Lower lobe of right lung (tissue), 2 donors: ENCODE data around the gene RBM34. TPM values are rescaled to one million over a fixed set of nuclear protein-coding genes. Genes with fewer than 3 reads are reported as not detected.

Experiments used
- ATAC-seq, 2 donors: fragments of 200-7000 bp; cut with Tn5 transposase; one replicate each; pipeline ENCODE4 v1.9.1; 2020 to 2022; ENCODE audit warnings: mild to moderate bottlenecking in 2 of 2, moderate library complexity in 2 of 2
- DNase-seq: peaks from one replicate; pipeline ENCODE4 v3.0.0-alpha.2; 2020
- H3K27ac ChIP-seq: fragments of 200-600 bp; one replicate; pipeline ENCODE4 v1.8.0; 2022
- H3K27me3 ChIP-seq: fragments of 200-600 bp; one replicate; pipeline ENCODE4 v1.8.0; 2022; ENCODE audit warnings: low read depth
- H3K36me3 ChIP-seq: fragments of 200-600 bp; one replicate; pipeline ENCODE4 v1.8.0; 2022; ENCODE audit warnings: mild to moderate bottlenecking
- H3K4me1 ChIP-seq: fragments of 200-600 bp; one replicate; pipeline ENCODE4 v1.8.0; 2022
- H3K4me3 ChIP-seq: fragments of 200-600 bp; one replicate; pipeline ENCODE4 v1.8.0; 2022; ENCODE audit warnings: mild to moderate bottlenecking
- H3K9me3 ChIP-seq: fragments of 200-600 bp; one replicate; pipeline ENCODE4 v1.8.0; 2022
- intact Hi-C: fragments of 100-400 bp; cut with DNase I; formaldehyde crosslinking; loops from one replicate; pipeline ENCODE4 v1.11.0; 2022
- total RNA-seq: library from RNA; stranded (reverse); fragmentation: NEBNext Ultra II Directional; extraction: Animal tissue kit (Norgen Biotek cat#: 25700); gene quantifications from one replicate; pipeline ENCODE4 v1.2.1, GENCODE V29; 2021
- TF ChIP-seq, protein P1 (sequence below): fragments of 200-600 bp; IDR thresholded peaks from one replicate; pipeline ENCODE4 v1.8.0; 2022; ENCODE audit warnings: antibody characterized with exemption, mild to moderate bottlenecking
- donor health status: DM: no; HTN: yes; CAD: no; lungs with severe emphysema.

The RBM34 gene
- total RNA-seq, 1 donor from 2014 or later = 57.3 TPM

DNA sequence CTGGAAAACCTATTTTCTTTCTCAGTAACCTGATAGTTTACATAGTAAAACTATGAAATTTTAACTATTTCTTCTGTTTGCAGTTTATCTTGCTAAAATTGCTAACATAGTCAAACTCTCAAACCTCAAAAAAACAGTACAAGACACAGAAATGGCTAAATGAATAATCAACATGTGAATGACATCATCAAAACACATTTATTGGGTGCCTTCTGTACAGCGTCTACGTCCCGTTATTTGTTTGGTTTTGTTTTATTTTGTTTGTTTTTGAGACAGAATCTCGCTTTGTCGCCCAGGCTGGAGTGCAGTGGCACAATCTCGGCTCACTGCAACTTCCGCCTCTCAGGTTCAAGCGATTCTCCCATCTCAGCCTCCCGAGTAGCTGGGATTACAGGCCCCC, 11.2 kb downstream of the RBM34 start:
- peaks cover 100% of the 10 kb centered on the region for H3K36me3 ChIP-seq

DNA sequence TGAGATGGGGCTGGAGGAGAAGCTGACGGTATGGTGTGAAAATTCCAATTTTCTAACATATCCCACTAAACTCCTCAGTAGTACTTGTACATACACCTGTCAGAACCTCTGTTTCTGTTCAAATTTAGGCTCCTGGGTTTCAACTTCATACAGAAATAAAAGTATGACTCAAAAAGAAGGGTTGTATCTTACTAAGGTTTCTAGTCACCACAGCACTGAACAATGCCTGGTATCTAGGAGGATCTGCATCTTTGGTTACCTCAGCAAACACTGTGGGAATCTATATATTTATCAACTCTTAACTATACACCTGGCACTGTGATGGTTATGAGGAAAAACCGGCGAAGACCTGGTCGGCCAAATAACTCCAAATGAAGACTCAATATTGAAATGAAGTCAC, 13.8 kb downstream of the RBM34 start:
- DNase-seq = no peak
- Histone ChIP-seq H3K27me3 (no peaks in the 10 kb centered on the region), H3K9me3 (no peaks in the 10 kb centered on the region), H3K4me3 (no peak overlapping the region), H3K36me3 (peaks cover 99% of the 10 kb centered on the region), H3K27ac (no peak overlapping the region), H3K4me1 (no peaks in the 10 kb centered on the region)
- TF ChIP-seq, protein P1, sequence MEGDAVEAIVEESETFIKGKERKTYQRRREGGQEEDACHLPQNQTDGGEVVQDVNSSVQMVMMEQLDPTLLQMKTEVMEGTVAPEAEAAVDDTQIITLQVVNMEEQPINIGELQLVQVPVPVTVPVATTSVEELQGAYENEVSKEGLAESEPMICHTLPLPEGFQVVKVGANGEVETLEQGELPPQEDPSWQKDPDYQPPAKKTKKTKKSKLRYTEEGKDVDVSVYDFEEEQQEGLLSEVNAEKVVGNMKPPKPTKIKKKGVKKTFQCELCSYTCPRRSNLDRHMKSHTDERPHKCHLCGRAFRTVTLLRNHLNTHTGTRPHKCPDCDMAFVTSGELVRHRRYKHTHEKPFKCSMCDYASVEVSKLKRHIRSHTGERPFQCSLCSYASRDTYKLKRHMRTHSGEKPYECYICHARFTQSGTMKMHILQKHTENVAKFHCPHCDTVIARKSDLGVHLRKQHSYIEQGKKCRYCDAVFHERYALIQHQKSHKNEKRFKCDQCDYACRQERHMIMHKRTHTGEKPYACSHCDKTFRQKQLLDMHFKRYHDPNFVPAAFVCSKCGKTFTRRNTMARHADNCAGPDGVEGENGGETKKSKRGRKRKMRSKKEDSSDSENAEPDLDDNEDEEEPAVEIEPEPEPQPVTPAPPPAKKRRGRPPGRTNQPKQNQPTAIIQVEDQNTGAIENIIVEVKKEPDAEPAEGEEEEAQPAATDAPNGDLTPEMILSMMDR = no peak
- no peak for ATAC-seq
- intact Hi-C loops = no loop called here

More for the DNA sequence above, 11.2 kb downstream of the RBM34 start:
- DNase-seq (no peak), ATAC-seq (no peak)
- Histone ChIP-seq H3K27me3 (no peaks in the 10 kb centered on the region), H3K4me3 (no peak overlapping the region), H3K27ac (no peak overlapping the region), H3K4me1 (no peaks in the 10 kb centered on the region), H3K9me3 (no peaks in the 10 kb centered on the region)
- TF ChIP-seq, protein P1 = no peak
- intact Hi-C loops = no loop called here

DNA sequence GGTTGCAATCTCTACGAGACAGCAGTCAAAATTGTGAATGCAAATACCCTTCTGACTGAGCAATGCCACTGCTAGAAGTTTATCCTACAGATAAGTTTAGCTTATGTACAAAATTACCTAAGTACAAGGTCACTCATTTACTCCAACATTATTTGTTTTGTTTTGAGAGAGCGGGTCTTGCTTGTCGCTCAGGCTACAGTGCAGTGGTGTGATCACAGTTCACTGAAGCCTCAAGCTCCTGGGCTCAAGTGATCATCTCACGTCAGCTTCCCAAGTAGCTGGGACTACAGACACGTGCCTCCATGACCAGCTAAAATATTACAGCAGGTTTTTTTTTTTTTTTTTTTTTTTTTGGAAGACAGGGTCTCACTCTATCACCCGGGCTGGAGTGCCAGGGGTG, 15.4 kb downstream of the RBM34 start:
- Histone ChIP-seq H3K27ac (no peak overlapping the region), H3K9me3 (no peaks in the 10 kb centered on the region), H3K36me3 (peaks cover 95% of the 10 kb centered on the region), H3K27me3 (no peaks in the 10 kb centered on the region), H3K4me1 (no peaks in the 10 kb centered on the region), H3K4me3 (no peak overlapping the region)
- intact Hi-C loops = no loop called here
- DNase-seq (no peak), ATAC-seq (no peak)
- TF ChIP-seq, protein P1 = no peak

DNA sequence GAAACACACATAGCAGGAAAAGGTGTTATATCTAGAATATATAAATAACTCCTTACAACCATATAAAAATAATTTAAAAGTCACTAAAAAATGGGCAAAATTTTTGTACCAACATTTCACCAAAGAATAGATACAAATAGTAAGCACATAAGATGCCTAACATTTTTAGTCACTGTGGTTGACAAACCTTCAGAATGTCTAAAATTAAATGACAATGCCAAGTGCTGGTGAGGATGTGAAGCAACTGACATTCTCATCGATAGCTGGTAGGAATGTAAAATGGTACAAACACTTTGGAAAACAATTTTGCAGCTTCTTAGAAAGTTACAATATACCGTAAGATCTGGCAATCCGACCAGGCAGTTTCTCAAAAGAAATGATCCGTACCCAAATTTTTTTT, 18.1 kb downstream of the RBM34 start:
- Histone ChIP-seq H3K36me3 (peaks cover 93% of the 10 kb centered on the region), H3K4me1 (no peaks in the 10 kb centered on the region), H3K4me3 (no peak overlapping the region), H3K27me3 (no peaks in the 10 kb centered on the region), H3K9me3 (no peaks in the 10 kb centered on the region), H3K27ac (no peak overlapping the region)
- intact Hi-C loops = no loop called here
- TF ChIP-seq, protein P1 = no peak
- DNase-seq (no peak), ATAC-seq (no peak)

DNA sequence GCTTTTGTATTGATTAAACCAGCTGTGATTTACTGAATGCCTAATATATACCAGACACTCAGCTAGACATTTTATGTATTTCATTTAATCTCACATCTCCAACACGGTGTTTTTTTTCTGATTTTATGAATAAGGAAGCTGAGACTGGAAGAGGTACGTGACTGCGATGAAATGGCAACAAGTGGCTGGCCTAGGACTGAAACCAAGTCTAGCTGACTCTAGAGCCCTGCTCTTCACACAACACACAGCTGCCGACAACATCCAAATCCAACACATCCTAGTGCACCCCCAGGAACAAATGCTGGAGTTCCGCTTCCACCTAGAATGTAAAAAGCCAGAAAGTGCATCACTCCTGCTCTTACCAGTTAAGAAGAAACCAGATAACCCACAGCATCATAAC, 21.7 kb downstream of the RBM34 start:
- Histone ChIP-seq H3K9me3 (no peaks in the 10 kb centered on the region), H3K36me3 (peaks cover 93% of the 10 kb centered on the region), H3K27me3 (no peaks in the 10 kb centered on the region), H3K27ac (no peak overlapping the region), H3K4me1 (no peaks in the 10 kb centered on the region), H3K4me3 (no peak overlapping the region)
- TF ChIP-seq, protein P1 = no peak
- ATAC-seq = no peak
- DNase-seq = no peak
- intact Hi-C loops = no loop called here

DNA sequence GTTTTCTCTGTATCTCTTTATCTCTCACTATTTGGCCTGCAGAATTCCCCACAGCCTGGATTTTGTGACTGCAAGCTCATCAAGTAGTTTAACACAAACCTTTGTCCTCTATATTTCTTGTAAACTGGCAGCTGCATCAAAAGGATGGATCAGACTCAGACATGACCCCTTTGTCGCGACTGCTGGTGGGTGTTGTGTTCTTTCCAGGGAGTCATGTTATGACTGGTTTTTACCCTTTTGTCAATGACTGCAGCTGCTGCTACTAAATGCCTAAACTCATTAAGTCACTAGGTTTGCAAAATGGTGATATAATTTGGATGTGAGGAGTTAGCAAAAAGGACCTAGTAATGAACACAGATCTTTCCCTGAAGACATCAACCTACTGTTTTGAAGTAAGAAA, 22.2 kb downstream of the RBM34 start:
- intact Hi-C loops = no loop called here
- no peak overlapping the region for H3K27ac ChIP-seq
- no peak overlapping the region for H3K4me3 ChIP-seq
- DNase-seq (no peak), ATAC-seq (no peak)
- H3K4me1 ChIP-seq = no peaks in the 10 kb centered on the region
- no peaks in the 10 kb centered on the region for H3K9me3 ChIP-seq
- peaks cover 93% of the 10 kb centered on the region for H3K36me3 ChIP-seq
- no peaks in the 10 kb centered on the region for H3K27me3 ChIP-seq
- TF ChIP-seq, protein P1 = no peak
